Measurements from ENCODE around the gene NME7. TPM values are rescaled to one million over a fixed set of nuclear protein-coding genes. Genes with fewer than 3 reads are reported as not detected.
"Not testable (repeated sequence)": the region's sequence is repeated elsewhere in the genome, so short reads cannot be mapped to it uniquely, and the experiment has no call there.

NME7 gene
- total RNA-seq, 1 experiment from 2014 or later: 13.2 TPM

DNA sequence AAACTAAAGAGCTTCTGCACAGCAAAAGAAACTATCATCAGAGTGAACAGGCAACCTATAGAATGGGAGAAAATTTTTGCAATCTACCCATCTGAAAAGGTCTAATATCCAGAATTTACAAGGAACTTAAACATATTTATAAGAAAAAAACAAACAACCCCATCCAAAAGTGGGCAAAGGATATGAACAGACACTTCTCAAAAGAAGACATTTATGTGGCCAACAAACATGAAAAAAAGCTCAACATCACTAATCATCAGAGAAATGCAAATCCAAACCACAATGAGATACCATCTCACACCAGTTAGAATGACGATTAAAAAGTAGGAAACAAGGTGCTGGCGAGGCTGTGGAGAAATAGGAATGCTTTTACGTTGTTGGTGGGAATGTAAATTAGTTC, 32.9 kb downstream of the NME7 start:
- not testable (repeated sequence) for H3K79me1 ChIP-seq (ENCODE audit: insufficient read depth, low read depth, low read length, poor library complexity, severe bottlenecking); H2BK120ac ChIP-seq (ENCODE audit: low read depth, low read length, poor library complexity, severe bottlenecking); H3K4me2 ChIP-seq (ENCODE audit: insufficient read depth, insufficient read length, low read length); H2AK5ac ChIP-seq (ENCODE audit: insufficient read length, low read length); H3K27me3 Mint-ChIP-seq (ENCODE audit: low read depth); H3K9me3 ChIP-seq (ENCODE audit: control insufficient read depth, low read depth, low read length); H4K91ac ChIP-seq (ENCODE audit: insufficient read length, low read depth, low read length); H3K79me2 ChIP-seq (ENCODE audit: insufficient read depth, low read length); H2BK12ac ChIP-seq (ENCODE audit: insufficient read length, low read depth, low read length); H3K23me2 ChIP-seq (ENCODE audit: insufficient read length, low read depth, low read length, poor library complexity, severe bottlenecking); H3K27ac ChIP-seq (ENCODE audit: insufficient read length, low read depth, low read length); H3K4ac ChIP-seq (ENCODE audit: low read depth, low read length); H3K27me3 ChIP-seq (ENCODE audit: insufficient read depth, low read length); H3K4me3 Mint-ChIP-seq; H3K4me1 ChIP-seq (ENCODE audit: insufficient read depth, low read length); H3K9ac ChIP-seq (ENCODE audit: extremely low read depth, insufficient read length, low read length); H4K20me1 ChIP-seq (ENCODE audit: control insufficient read depth, insufficient read depth, insufficient read length); H2BK20ac ChIP-seq (ENCODE audit: low read depth, low read length, poor library complexity, severe bottlenecking); H2BK15ac ChIP-seq (ENCODE audit: low read depth, low read length); H3T11ph ChIP-seq (ENCODE audit: low read length); H3K14ac ChIP-seq (ENCODE audit: insufficient read depth, low read length); H2AFZ ChIP-seq (ENCODE audit: low read length); H3K27ac Mint-ChIP-seq; DNase-seq; H2BK5ac ChIP-seq (ENCODE audit: insufficient read length, low read length); H3K23ac ChIP-seq (ENCODE audit: insufficient read length, low read depth, low read length); H3K18ac ChIP-seq (ENCODE audit: insufficient read length, low read depth, low read length); H3K4me1 Mint-ChIP-seq; H3K56ac ChIP-seq (ENCODE audit: insufficient read length, low read depth, low read length); H4K8ac ChIP-seq (replicated peaks; ENCODE audit: insufficient read length, low read depth, low read length); H4K5ac ChIP-seq (ENCODE audit: insufficient read length, low read depth, low read length)
- no CpG with 5 or more reads among the region's 3 CpGs for WGBS (ENCODE audit: extremely low coverage, insufficient read length, low lambda C conversion rate)
- H3K36me3 Mint-ChIP-seq (ENCODE audit: insufficient read depth in 1 of 3, low read depth in 3 of 3): peaks cover 15 to 26% (median 17%) of the 10 kb centered on the region in 3 experiments
- peaks cover 10 to 11% of the 10 kb centered on the region in 2 experiments; a peak in 3 of 5 replicates for H3K9me3 Mint-ChIP-seq

Data from H9 (cell line).